DMS79 treated with DMSO at 0.1 percent for 48 hours (cell line): Measurements from ENCODE around the gene CHERP.
"Not testable (repeated sequence)": the region's sequence is repeated elsewhere in the genome, so short reads cannot be mapped to it uniquely, and the experiment has no call there.

ENCODE experiments used
- DNase-seq: peaks from one replicate; lab custom pipeline; 2025; lab: John Stamatoyannopoulos, UW

Gene CHERP

DNA sequence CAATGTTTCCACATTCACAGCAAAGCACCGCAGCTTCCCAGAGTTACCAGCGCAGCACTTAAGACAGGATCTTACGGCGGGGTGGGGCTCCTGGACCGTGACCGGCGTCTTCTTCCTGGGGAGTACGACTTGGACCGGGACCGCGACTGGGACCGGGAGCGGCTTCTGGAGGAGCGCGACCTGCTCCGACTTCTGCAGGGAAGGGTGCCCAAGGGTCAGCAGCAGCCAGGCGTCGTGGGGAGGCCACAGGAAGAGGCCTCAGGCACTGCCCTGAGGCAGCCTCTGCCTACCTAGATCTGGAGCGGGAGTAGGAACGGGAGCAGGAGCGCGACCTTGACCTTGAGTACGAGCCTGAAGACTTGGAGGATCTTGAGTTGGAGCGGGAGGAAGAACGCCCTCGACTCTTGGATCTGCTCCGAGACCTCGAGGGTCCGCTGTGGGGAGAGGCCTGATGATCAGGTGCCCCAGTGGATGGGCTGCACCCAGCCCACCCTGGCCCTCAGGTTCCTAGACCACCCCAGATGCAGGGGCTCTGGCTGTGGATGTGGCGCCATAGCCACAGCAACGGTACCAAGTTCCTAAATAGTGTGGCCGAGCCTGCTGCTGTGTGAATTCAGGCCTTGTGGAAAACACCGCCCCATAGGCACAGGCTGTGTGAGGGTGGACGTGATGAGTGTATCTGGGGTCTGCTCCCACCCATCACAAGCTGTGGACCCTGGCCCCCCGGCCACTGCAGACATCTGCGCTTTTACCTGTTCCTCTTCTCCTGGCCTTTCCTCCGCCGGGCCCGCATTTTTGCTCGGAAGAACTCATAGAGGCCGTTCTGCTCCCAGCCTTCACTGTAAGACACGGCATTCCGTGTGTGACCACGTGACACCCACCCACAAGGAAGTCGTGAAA, 21.9 kb downstream of the CHERP start:
- DNase-seq = no peak

DNA sequence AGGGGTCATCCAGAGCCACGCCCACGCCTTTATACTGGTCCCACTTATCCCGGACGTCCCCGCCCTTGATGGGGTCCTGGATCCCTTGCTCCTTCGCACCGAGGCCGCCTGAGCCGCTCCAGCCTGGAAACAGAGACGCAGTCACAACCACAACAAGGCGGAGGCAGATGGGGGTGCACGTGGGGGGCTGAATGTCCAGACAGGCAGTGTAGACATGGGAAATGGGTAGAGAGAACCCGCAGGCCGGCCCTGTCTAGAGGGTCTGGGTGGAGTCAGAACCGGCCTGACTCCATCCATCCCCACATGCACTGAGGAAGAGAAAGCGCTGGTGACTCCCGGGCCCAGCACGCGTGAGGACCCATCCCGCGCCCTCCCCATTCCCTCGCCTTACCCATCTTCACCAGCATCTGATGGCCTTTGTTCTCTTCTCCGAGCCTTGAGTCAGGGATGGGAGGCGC, 23.0 kb downstream of the CHERP start:
- DNase-seq = no peak

DNA sequence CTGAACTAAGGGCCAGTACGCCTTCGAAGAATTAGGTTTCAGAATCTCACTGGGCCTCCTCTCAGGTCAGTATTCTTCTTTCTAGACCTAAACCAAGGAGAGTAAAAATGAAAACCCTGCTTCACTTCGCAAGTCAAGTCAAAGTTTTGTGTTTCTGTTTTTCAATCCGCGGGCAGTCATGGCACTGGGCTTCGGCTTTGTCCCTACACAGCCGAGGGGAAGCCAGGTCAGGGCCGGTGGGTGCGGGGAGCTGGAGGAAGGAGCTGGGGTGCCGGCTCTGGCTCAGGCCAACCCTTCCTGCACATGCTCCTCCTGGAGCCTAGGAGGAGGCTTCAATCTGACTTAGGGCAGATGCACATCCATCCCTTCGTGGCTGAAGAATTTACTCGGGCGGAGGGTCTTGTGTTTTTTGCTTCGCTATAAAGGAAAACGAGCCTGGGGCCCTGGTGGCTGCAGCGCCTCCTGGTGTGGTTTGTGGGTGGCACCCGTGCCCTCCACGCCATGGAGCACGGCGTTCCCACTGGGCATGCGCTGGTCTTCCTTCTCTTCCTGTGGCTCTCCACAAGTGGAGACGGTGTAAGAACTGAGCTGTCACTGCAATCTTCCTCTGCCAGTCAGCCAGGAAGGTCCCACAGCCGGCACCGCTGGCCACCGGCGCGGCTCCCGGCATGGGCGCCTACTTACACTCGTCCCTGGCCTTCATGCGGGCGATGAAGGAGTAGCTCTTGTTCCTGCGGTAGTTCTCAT, 23.6 kb downstream of the CHERP start:
- no peak for DNase-seq

DNA sequence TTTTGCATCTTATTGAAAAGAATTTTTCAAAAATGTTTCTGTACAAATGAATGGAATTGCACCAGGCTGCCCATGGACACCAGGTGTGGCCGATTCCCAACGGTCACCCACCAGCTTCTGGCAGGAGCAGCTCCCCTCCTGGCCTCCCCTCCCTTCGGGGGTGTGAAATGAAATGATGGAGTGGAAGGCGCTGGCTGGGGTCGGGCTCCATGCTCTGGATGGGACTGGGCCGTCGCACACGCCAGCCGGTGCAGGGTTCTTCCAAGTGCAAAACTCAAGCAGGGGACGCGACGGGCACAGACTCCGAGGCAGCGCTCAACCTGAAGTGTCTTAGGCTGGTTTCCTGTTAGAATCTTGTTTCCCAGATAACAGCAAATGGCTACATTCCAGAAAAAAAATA, 24.2 kb downstream of the CHERP start:
- no peak for DNase-seq

DNA sequence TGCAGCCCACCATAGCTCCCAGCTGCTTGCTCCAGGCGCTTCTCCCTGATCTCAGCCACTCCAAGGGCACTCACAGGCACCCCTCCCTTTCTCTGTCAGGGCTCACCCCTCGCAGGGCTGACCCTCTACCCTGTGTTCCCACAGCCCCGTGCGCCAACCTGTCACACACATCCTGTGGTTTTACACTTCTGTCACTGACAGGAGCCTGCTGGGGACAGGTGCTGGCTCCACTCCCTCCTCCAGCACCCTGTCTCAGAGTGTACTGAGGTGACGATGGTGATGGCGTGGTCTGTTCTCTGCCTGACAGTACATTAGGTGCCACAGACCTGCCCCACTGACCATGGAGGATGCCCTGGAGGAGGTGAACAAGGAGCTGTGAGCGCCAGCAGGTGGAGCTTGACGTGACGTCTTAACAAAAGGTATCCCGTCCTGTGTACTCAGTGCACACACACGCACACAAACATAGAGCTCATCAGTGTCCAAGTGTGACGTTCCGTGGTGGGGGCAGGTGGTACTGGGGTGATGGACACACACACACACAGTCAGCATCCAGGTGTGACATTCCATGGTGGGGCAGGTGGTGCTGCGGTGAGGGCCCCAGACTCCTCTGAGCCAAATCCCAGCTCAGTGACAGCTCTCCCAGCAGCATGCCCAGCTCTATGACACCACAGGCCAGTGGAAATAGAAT, 25.2 kb downstream of the CHERP start:
- DNase-seq = no peak

DNA sequence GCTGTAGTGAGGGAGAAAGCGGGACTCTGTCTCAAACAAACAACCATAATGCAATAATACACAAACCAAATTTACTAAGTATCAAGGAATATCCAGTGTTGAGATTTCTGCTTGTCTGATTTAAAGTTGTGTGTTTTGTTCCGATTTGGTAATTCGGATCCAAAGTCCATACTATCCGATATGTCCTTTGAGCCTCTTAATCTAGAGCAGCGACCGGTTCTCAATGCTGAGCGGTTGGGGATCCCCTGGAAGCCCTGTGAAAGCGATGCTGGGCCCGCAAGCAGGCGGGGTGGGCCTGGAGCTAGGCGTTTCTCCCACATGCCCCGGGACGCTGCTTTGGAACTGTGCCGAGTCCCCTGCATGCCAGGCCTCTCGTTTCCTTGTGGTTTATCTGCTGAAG, 25.9 kb downstream of the CHERP start:
- no peak for DNase-seq

DNA sequence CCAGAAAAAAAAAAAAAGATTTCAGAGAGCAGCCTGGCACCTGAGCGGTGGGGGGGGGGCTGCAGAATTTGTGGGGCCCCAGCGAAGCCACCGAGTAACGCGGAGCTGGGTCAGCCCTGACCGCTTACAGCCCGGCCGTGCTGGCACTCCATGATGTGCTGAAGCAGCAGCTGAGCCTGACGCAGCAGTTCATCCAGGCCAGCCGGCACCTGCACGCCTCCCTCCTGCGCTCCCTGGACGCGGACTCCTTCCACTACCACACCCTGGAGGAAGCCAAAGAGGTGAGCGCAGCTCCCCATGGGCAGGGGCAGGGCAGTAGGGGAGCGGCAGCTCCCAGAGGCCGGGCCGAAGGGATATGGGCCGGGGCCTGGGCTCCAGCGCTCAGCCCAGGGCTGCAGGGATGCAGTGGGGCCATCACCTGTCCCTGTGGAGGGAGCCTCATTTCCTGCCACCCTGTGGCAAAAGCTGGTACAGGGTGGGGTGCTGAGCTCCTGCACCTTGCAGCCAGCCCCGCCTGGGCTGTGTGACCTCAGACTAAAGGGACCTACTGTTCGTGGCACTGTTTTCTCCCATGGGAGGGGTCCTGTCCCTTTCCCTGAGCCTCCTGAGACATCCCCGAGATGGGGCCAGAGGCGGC, 27.7 kb downstream of the CHERP start:
- no peak for DNase-seq

DNA sequence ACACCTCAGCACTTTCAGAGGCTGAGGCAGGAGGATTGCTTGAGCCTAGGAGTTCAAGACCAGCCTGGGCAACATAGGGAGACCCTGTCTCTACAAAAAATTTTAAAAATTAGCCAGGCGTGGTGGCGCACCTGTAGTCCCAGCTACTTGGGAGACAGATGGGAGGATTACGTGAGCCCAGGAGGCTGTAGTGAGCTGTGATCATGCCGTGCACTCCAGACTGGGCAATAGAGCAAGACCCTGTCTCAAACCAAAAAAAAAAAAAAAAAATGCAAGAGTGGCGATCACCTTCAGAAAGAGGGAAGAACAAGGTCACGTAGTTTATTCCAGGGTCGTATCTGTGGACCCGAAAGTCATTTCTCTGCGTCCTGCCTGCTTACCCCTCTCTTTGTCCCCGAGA, 29.6 kb downstream of the CHERP start:
- DNase-seq = not testable (repeated sequence)

DNA sequence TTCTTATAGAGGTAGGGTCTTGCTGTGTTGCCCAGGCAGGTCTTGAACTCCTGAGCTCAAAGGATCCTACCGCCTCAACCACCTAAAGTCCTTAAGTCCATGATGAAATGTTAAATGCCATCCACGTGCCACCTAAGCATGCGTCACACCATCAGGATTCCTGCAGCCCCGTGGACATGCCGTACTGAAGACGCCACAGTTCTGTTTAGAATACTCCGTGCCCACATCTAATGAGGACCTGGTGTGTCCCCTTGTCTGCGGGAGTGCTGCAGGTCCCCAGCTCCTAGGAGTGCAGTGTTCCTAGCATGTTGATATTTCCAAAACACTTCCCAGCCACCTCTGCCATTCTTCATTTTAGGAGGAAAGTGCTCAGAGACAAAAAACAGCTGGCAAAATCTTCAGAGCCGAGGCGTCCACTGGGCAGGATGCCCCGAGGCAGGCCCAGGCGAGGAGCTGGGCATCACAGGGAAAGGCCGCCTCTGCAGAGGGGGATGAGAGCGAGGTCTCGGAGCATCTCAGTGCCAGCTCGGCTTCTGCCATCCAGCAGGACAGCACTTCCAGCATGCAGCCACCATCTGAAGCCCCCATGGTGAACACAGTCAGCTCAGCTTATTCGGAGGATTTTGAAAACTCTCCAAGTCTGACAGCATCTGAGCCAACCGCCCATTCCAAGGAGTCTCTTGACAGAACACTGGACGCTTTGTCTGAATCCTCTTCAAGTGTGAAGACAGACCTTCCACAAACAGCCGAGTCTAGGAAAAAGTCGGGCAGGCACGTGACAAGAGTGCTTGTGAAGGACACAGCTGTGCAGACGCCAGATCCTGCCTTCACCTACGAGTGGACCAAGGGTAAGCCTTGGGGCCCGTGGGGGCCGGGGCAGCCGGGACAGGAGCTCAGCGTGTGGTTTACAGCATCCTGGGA, 32.8 kb downstream of the CHERP start:
- no peak for DNase-seq

DNA sequence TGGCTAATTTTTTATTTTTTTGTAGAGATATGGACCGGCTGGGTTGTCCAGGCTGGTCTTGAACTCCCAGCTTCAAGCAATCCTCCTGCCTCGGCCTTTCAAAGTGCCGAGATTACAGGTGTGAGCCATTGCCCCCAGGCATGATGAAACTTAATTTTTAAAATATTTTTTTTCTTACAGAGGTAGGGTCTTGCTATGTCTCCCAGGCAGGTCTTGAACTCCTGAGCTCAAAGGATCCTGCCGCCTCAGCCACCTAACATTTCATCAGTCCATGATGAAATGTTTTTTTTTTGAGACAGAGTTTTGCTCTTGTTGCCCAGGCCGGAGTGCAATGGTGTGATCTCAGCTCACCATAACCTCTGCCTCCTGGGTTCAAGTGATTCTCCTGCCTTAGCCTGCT, 33.7 kb downstream of the CHERP start:
- no peak for DNase-seq

DNA sequence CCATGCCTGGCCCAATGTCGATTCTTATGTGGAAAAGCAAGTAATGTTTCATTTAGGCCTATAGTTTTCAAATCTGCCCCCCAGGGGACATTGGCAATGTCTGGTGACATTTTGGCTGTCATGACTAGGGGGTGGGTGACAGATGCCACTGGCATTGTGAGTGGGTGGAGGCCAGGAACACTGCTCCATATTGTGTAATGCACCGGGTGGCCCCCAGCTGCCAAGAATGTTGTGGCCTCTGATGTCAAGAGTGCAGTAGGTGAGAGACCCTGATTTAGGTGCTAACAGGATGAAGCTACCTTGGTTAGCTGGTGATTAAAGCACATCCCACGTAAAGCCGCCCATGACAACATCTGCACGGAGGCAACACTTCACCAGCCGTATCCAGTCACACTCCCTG, 35.3 kb downstream of the CHERP start:
- DNase-seq = no peak

DNA sequence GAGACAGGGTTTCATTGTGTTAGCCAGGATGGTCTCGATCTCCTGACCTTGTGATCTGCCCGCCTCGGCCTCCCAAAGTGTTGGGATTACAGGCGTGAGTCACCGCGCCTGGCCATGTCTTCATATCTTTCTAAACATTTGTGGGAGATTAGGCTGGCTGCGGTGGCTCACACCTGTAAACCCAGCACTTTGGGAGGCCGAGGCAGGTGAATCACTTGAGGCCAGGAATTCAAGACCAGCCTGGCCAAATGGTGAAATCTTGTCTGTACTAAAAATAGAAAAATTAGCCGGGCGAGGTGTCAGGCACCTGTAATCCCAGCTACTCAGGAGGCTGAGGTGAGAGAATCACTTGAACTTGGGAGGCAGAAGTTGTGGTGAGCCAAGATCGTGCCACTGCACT, 36.1 kb downstream of the CHERP start:
- not testable (repeated sequence) for DNase-seq

DNA sequence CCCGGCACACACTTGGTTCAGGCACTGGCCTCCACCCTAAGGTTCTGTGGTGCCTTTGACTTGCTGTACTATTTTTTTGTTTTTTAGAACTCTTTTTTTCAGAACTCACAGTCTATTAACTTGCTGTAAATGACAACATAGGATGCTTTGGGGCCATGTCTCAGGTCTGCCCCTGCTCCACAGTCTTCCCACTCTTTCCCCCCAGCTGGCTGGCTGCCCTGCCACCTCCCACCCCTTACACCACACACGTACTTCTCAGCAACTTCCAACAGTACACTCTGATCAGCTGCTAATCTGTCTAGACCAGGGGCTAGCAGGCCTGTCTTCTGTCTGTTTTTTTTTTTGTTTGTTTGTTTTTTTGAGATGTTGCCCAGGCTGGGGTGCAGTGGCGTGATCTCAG, 38.0 kb downstream of the CHERP start:
- no peak for DNase-seq

DNA sequence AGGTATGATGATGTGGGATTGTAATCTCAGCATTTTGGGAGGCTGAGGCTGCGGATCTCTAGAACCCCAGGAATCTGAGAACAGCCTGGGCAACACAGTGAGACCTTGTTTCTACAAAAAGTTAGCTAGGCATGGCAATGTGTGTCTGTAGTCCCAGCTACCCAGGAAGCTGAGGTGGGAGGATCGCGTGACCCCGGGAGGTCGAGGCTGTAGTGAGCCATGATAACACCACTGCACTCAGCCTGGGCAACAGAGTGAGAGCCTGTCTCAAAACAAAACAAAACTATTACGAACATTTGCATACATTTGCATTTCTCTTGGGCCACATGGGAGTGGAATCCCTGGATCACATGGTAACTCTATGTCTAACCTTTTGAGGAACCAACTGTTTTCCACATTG, 44.4 kb downstream of the CHERP start:
- no peak for DNase-seq

DNA sequence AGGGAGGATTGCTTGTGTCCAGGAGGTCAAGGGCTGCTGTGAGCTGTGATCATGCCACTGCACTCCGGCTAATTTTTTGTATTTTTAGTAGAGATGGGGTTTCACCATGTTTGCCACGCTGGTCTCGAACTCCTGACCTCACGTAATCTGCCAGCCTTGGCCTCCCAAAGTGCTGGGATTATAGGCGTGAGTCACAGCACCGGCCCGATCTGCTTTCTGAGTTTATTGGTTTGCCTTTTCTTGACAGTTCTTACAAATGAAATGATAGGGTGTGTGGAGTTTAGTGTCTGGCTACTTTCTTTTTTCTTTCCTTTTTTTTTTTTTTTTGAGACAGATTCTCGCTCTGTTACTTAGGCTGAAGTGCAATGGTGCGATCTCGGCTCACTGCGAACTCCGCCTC, 45.2 kb downstream of the CHERP start:
- DNase-seq = no peak

DNA sequence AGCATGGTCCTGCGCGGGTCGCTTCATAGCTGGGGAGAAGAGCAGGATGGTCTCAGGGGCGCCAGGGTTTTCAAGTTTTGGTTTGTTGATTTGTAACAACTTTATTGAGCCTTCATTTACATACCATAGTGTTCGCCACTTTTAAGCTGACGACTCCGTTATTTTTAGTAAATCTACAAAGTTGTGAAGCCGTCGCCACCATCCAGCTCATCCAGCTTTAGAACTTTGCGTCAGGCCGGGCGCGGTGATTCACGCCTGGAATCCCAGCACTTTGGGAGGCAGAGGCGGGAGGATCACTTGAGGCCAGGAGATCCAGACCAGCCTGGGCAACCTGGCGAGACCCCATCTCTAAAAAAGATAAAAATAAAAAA, 45.6 kb downstream of the CHERP start:
- DNase-seq = no peak

DNA sequence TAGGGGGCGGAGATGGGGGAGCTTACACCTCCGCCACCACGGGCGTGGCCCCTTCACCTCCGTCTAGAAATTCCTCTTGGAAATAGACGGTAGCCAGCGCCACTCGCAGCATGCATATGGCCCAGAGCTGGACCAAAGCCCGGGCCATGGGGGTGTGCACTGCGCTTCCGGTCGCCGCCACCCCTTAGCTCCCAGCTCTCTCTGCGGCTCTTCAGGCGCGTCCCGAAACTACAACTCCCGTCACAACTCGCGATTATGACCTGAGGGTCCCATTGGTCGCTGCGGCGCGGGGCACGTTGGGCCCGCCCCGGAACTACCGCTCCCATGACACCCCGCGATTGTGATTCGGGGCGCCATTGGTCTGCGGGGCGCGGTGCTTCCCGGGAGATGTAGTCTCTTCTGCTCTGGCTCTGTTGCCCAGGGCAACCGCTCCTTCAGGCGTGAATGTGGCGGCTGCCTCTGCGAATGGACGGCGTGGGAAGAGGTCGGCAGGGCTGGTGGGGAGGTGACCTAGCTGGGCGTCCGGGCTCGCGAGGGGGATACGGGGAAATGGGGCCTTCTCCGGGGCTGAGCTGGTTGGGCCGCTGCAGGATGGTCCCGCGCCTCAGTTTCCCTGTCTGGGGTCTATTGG, 46.1 kb downstream of the CHERP start, which contains the start of the genes C19orf44 and CALR3:
C19orf44 (plus strand) TSS at position 413 of the 631 bp plus-strand sequence. CDS start 4,399 bp downstream, outside the sequence.
CALR3 (minus strand) TSS at position 186 of the 631 bp plus-strand sequence; CDS start at position 148, 38 bp downstream.
- peak; percentile 98 for DNase-seq

DNA sequence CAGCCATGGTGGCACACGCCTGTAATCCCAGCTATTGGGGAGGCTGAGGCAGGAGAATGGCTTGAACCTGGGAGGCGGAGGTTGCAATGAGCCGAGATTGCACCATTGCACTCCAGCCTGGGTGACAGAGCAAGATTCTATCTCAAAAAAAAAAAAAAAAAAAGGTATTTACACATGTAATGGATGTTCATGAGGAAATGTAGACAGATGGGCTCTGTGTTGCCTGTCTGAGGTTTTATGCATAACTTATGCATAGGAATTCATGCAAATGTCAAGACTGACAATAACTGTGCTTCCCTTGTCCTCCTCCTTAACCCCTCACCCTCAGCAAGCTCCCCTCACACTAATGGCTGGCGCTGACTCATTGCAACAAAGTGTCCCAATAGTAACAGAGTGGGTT, 55.8 kb downstream of the CHERP start:
- not testable (repeated sequence) for DNase-seq

DNA sequence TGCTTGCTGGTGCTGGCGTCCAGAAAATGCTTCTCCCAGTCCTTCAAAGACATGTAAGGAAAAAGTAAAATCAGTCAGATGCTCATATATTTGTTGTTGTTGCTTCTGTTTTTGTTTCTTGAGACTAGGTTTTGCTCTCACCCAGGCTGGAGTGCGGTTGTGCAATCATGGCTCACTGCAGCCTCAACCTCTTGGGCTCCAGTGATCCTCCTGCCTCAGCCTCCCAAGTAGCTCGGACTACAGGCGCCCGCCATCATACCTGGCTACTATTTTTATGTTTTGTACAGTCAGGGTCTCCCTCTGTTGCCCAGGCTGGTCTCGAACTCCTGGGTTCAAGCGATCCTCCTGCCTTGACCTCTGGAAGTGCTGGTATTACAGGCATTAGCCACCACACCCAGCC, 59.5 kb downstream of the CHERP start:
- no peak for DNase-seq

DNA sequence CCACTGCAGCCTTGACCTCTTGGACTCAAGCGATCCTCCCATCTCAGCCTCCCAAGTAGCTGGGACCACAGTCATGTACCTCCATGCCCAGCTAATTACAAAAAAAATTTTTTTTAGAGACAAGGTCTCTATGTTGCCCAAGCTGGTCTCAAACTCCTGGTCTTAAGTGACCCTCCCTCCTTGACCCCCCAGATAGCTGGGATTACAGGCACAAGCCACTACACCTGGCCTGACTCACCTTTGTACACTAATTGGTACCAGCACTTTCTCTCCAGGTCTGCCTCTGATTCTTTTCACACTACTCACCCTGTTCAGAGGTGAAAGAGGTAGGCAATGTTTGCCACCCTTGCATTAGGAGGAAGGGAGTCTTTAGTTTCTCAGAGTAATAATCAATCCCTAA, 64.9 kb downstream of the CHERP start:
- no peak for DNase-seq
